Progenitor cell of endocrine pancreas (in vitro differentiated cells): ENCODE measurements around the gene CORO1C. TPM values are rescaled to one million over a fixed set of nuclear protein-coding genes. Genes with fewer than 3 reads are reported as not detected.
"Not testable (repeated sequence)": the region's sequence is repeated elsewhere in the genome, so short reads cannot be mapped to it uniquely, and the experiment has no call there.

Experiments
- DNase-seq: peaks from one replicate; pipeline ENCODE4 v3.0.0; 2021; ENCODE audit warnings: low spot score; ENCODE audit not compliant: unreplicated experiment
- H3K27ac Mint-ChIP-seq: 2 replicates; pipeline ENCODE4 v1.8.0; 2021; ENCODE audit warnings: mild to moderate bottlenecking, moderate library complexity, mixed read lengths
- H3K27me3 Mint-ChIP-seq: 2 replicates; pipeline ENCODE4 v1.8.0; 2021; ENCODE audit warnings: mixed read lengths
- H3K36me3 Mint-ChIP-seq: 2 replicates; pipeline ENCODE4 v1.8.0; 2022; ENCODE audit warnings: mixed read lengths; ENCODE audit not compliant: insufficient read depth
- H3K4me1 Mint-ChIP-seq: 2 replicates; pipeline ENCODE4 v1.8.0; 2021; ENCODE audit warnings: low read depth, mixed read lengths
- H3K4me3 Mint-ChIP-seq: 2 replicates; pipeline ENCODE4 v1.8.0; 2021; ENCODE audit warnings: low read depth, mild to moderate bottlenecking, moderate library complexity, mixed read lengths
- H3K9me3 Mint-ChIP-seq: 2 replicates; pipeline ENCODE4 v1.8.0; 2021; ENCODE audit warnings: low read depth, mixed read lengths
- CTCF ChIP-seq: fragments of 200-600 bp; sonication (generic); IDR thresholded peaks from one replicate; pipeline ENCODE4 v1.5.0; 2021; ENCODE audit warnings: antibody characterized with exemption, mild to moderate bottlenecking; ENCODE audit not compliant: unreplicated experiment
- total RNA-seq: library from RNA; stranded (reverse); gene quantifications from 2 replicates; pipeline ENCODE4 v1.2.1, GENCODE V29; 2021

Gene CORO1C
- total RNA-seq, 1 donor from 2014 or later: 68.3 TPM

DNA sequence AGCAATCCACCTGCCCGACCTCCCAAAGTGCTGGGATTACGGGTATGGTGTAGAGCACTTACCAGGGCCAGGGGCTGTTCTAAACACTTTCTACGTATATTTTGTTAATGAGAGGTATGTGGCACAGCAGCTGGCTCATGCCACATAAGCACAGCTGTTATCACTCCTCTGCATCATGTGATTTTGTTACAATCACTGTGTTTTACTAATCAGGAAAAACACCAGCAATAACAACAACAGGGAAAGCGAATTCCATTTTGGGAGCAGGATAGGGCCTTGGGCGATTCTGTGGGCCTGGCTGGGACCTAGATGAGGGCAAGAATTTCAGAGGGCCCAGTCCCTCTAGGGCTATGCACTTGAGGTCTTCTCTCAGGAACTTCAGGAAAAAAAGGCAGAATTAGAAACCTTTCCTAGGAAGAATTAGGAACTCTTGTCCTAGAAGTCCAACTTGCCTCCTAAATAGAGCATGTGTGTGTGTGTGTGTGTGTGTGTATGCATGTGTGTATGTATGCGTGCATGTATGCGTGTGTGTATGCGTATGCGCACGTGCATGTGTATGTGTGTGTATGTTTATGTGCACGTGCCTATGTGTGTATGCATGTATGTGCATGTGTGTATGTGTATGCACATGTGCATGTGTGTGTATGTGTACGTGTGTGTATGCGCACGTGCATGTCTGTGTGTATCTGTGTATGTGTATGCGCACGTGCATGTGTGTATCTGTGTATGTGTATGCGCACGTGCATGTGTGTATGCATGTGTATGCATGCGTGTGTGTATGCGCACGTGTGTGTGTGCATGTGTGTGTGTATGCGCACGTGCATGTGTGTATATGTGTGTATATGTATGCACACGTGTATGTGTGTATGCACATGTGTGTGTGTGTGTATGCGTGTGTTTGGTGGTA, 41.8 kb upstream of the CORO1C start:
- no peak for TF ChIP-seq CTCF
- Mint-ChIP-seq H3K36me3 (no peaks in the 10 kb centered on the region), H3K4me1 (no peaks in the 10 kb centered on the region), H3K9me3 (no peaks in the 10 kb centered on the region), H3K27me3 (peaks cover 11% of the 10 kb centered on the region), H3K4me3 (no peak overlapping the region), H3K27ac (no peak overlapping the region)
- DNase-seq: no peak

DNA sequence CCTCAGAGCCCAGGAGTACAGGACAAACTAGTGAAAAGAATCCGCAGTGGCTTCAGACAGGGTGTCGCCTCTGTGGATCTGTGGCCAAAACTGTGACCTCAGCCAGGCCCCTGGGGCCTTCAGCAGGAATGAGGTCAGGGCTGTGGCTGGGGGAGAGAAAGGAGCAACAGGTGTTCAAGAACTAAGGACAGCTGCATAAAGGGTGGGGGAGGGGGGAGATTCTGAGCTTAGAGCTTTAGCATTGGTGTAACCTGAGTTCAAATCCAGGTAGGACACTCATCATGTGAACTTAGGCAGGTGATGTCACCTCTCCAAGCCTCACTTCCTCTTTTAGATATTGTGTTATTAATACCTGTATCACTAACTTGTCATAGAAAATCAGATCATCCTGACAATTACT, 40.9 kb upstream of the CORO1C start:
- no peak overlapping the region for H3K27ac Mint-ChIP-seq
- no peak for DNase-seq
- peaks cover 14% of the 10 kb centered on the region for H3K27me3 Mint-ChIP-seq
- H3K4me1 Mint-ChIP-seq: no peaks in the 10 kb centered on the region
- TF ChIP-seq CTCF: no peak
- H3K4me3 Mint-ChIP-seq: no peak overlapping the region
- no peaks in the 10 kb centered on the region for H3K36me3 Mint-ChIP-seq
- no peaks in the 10 kb centered on the region for H3K9me3 Mint-ChIP-seq

- H3K27ac Mint-ChIP-seq, DNase-seq, H3K4me3 Mint-ChIP-seq, H3K36me3 Mint-ChIP-seq, H3K9me3 Mint-ChIP-seq, H3K4me1 Mint-ChIP-seq: not testable (repeated sequence)
- peaks cover 14% of the 10 kb centered on the region for H3K27me3 Mint-ChIP-seq
Observed at GRCh38 chr12:108771835-108772234, 40.5 kb upstream of the CORO1C start.

GRCh38 chr12:108770963-108771362, 39.6 kb upstream of the CORO1C start:
- H3K4me3 Mint-ChIP-seq: no peak overlapping the region
- no peaks in the 10 kb centered on the region for H3K36me3 Mint-ChIP-seq
- peaks cover 16% of the 10 kb centered on the region for H3K27me3 Mint-ChIP-seq
- no peak for DNase-seq
- H3K4me1 Mint-ChIP-seq: no peaks in the 10 kb centered on the region
- TF ChIP-seq CTCF: no peak
- H3K27ac Mint-ChIP-seq: no peak overlapping the region
- no peaks in the 10 kb centered on the region for H3K9me3 Mint-ChIP-seq

DNA sequence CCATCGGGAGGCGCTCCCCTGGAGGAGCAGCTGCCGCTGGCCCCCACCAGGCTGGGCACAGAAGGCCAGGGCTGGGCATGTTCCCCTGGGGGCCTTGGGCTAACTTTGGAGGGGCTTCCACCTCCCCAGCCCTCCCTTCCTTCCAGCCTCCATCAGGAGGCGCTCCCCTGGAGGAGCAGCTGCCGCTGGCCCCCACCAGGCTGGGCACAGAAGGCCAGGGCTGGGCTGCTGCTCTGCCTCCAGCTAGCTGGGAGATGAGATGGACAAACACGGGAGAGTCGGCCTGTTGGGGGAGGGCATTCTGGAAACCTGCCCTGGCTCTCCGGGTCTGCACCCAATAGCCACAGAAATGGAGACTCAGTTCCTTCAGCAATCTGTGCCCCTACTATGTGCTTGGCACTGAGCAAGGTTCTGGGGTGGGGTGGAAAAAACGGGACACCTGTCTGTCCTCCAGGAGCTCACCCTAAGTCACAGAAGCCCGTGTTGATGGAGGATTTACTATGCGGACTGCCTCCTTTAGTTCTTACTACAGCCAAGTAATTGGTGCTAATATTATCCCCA, 39.0 kb upstream of the CORO1C start:
- Mint-ChIP-seq H3K9me3 (no peaks in the 10 kb centered on the region), H3K27me3 (peaks cover 17% of the 10 kb centered on the region), H3K36me3 (no peaks in the 10 kb centered on the region), H3K27ac (no peak overlapping the region), H3K4me3 (no peak overlapping the region), H3K4me1 (no peaks in the 10 kb centered on the region)
- TF ChIP-seq CTCF: no peak
- DNase-seq: no peak
